ENCODE results near the gene CLCN7.

CLCN7 gene, protein sequence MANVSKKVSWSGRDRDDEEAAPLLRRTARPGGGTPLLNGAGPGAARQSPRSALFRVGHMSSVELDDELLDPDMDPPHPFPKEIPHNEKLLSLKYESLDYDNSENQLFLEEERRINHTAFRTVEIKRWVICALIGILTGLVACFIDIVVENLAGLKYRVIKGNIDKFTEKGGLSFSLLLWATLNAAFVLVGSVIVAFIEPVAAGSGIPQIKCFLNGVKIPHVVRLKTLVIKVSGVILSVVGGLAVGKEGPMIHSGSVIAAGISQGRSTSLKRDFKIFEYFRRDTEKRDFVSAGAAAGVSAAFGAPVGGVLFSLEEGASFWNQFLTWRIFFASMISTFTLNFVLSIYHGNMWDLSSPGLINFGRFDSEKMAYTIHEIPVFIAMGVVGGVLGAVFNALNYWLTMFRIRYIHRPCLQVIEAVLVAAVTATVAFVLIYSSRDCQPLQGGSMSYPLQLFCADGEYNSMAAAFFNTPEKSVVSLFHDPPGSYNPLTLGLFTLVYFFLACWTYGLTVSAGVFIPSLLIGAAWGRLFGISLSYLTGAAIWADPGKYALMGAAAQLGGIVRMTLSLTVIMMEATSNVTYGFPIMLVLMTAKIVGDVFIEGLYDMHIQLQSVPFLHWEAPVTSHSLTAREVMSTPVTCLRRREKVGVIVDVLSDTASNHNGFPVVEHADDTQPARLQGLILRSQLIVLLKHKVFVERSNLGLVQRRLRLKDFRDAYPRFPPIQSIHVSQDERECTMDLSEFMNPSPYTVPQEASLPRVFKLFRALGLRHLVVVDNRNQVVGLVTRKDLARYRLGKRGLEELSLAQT

DNA sequence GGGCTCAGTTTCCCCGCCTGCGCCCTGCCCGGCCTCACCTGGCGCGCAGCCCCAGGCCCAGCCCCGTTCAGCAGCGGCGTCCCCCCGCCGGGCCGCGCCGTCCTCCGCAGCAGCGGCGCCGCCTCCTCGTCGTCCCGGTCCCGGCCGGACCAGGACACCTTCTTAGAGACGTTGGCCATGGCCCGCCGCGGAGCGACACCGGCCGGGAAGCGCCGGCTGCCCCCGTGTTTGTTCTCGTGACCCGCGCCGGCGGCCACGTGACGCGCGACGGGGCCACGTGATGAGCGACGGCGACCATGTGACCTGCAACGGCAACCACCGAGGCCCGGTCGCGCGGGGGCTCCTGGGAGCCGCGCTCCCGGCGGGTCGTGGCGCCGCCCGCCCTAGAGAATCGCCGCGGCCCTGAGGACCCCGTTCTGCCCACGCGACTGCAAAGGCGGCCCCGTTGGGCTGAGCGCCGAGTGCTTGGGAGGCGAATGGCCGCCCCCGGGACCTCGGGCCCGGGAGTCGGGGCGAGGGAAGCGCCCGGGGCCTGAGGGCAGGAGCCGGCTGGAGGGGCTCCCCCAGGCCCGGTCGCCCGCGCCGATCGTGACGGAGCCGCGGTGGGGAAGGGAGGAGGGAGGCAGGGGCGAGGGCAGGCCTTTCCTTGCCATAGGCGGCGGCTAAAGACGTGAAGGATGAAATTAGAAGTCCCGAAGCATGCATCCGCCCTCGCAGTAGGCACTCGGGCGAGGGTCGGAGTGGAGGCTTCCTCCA lies at the start of gene CLCN7:
Gene CLCN7 (minus strand): TSS at position 233 of the 756 bp plus-strand sequence. CDS start 54 bp downstream, at position 179.
- peaks cover 12% of the 10 kb centered on the region for H3K4me1 ChIP-seq (ENCODE audit: insufficient read depth, low read length)

DNA sequence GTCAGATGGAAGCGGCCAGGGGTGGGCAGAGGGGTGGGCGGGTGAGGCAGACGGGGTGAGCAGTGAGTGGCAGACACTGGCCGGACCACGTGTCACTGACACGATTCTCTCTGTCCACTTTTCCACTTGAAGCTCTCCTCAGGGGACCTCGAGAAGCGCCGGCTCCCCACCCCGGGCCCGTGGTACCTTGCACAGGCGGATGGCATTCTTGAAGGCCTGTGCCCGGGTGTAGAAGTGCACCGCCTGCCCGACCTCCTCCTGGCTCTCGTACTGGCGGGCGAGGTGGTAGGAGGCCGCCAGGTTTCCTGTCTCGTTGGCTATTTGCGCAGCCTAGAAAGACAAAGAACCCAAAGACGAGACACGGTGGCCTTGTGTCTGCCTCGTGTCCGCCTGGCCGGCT lies 49.5 kb upstream of the CLCN7 start:
- Histone ChIP-seq H3K9me3 (ENCODE audit: low read length) (no peaks in the 10 kb centered on the region), H2AFZ (ENCODE audit: low read depth, low read length) (no peak overlapping the region), H3K36me3 (ENCODE audit: insufficient read depth, low read length) (peaks cover 35% of the 10 kb centered on the region), H3K27me3 (ENCODE audit: insufficient read depth, low read length) (no peaks in the 10 kb centered on the region), H3K4me3 (ENCODE audit: low read length) (no peak overlapping the region), H3K4me1 (ENCODE audit: insufficient read depth, low read length) (no peaks in the 10 kb centered on the region)

More for the DNA sequence above, at the start of gene CLCN7:
- no peaks in the 10 kb centered on the region for H3K27me3 ChIP-seq (ENCODE audit: insufficient read depth, low read length)
- no peaks in the 10 kb centered on the region for H3K9me3 ChIP-seq (ENCODE audit: low read length)
- H3K4me3 ChIP-seq (ENCODE audit: low read length): peak within 1 kb of the TSS; percentile 89
- H3K36me3 ChIP-seq (ENCODE audit: insufficient read depth, low read length): no peaks in the 10 kb centered on the region
- H2AFZ ChIP-seq (ENCODE audit: low read depth, low read length): peak within 1 kb of the TSS; percentile 95

DNA sequence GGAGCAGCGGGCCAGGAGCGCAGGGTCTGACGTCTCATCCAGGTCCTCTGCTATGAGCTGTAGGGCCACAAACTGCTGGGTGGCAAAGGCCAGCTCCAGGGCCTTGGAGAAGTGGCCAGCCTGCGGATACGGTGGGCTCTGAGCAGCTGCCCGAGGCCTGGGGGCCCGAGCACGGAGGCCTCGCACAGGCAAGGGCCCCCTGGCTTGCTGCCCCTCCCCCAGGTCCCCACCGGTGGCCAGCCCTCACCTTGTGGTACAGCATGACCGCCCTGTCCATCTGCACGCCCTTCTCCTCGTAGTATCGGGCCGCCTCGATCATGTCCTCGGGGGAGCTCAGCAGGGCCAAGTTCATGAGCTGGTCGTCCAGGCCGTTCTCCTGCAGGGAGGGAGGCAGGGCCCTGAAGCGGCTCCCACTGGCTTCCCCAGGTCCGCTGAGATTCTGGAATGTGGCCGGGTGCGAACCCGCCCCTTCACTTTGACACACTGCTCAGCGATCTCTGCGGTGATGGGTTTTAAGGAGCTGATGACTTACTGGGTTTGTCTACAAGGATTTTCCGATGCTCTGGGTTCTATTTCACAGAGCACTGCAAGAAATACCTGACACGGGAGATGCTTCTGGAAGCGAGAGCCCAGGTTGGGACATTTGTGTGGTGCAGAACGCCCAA lies 48.9 kb upstream of the CLCN7 start:
- Histone ChIP-seq H3K36me3 (ENCODE audit: insufficient read depth, low read length) (peaks cover 38% of the 10 kb centered on the region), H2AFZ (ENCODE audit: low read depth, low read length) (no peak overlapping the region), H3K4me3 (ENCODE audit: low read length) (no peak overlapping the region), H3K27me3 (ENCODE audit: insufficient read depth, low read length) (no peaks in the 10 kb centered on the region), H3K4me1 (ENCODE audit: insufficient read depth, low read length) (no peaks in the 10 kb centered on the region), H3K9me3 (ENCODE audit: low read length) (no peaks in the 10 kb centered on the region)

DNA sequence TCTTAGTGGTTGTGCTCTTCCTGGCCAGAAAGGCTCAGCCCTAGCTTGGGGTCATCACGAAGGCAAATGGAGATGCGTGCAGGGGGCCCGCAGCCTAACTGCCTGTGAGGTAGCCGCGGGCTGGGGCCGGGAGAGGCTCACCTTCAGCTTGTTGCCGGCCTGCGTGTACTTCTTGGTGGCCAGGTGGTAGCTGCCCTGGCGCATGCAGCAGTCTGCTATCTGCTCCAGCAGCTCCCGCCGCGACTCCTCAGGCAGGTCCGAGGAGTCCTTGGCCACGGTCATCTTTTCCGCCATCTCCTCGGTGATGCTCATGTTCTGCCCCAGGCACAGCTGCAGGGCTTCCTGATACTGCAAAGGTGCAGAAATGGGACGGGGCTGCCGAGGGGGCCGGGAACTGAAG lies 45.6 kb upstream of the CLCN7 start:
- Histone ChIP-seq H3K9me3 (ENCODE audit: low read length) (peaks cover under 1% of the 10 kb centered on the region), H2AFZ (ENCODE audit: low read depth, low read length) (no peak overlapping the region), H3K4me1 (ENCODE audit: insufficient read depth, low read length) (no peaks in the 10 kb centered on the region), H3K36me3 (ENCODE audit: insufficient read depth, low read length) (peaks cover 38% of the 10 kb centered on the region), H3K4me3 (ENCODE audit: low read length) (no peak overlapping the region), H3K27me3 (ENCODE audit: insufficient read depth, low read length) (no peaks in the 10 kb centered on the region)

DNA sequence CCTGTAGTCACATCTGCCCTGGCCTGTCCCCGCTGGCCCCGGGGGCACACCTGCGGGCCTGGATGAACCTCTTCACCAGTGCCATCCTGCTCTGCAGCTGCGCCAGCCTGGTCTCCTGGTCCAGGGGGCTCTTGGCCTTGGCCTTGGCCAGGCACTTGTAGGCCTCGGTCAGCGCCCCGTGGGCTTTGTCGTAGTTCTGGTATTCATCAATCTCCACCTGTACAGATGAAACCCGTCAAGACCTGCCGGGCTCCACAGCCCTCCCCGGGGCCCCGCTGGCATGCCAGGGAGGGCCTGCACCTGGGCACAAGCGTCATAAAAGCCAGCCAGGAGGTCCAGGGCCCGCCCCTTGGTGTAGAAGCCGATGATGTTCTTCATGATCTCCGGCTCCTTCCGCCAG lies 45.0 kb upstream of the CLCN7 start:
- H3K9me3 ChIP-seq (ENCODE audit: low read length): peaks cover 2% of the 10 kb centered on the region
- peaks cover 39% of the 10 kb centered on the region for H3K36me3 ChIP-seq (ENCODE audit: insufficient read depth, low read length)
- no peak overlapping the region for H3K4me3 ChIP-seq (ENCODE audit: low read length)
- H3K27me3 ChIP-seq (ENCODE audit: insufficient read depth, low read length): no peaks in the 10 kb centered on the region
- H3K4me1 ChIP-seq (ENCODE audit: insufficient read depth, low read length): no peaks in the 10 kb centered on the region
- H2AFZ ChIP-seq (ENCODE audit: low read depth, low read length): no peak overlapping the region

DNA sequence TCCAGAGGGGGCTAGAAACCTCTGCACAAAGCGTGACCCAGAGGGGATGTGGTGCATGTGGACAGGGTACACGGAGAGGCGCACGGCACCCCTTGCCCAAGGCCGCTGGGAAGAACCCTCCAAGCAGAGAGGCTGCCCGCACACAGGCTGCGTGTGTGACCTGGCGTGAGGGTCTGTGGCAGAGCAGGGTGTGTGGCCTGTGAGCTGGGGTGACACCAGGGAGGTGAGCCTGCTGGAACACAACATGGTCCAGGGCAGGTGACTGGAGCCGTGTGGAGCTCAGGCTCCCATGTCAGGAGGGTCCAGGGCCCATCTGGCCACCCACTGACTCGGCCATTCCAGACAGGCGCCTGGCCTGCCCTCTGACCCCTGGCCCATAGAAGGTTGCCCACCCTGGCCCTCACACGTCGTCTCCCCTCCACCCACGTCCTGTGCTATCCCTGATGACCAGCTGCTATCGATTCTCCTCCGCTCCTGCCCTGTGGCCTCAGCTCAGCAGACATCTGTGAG lies 43.9 kb upstream of the CLCN7 start:
- H3K36me3 ChIP-seq (ENCODE audit: insufficient read depth, low read length): peaks cover 32% of the 10 kb centered on the region
- H3K9me3 ChIP-seq (ENCODE audit: low read length): peaks cover 2% of the 10 kb centered on the region
- no peak overlapping the region for H3K4me3 ChIP-seq (ENCODE audit: low read length)
- no peaks in the 10 kb centered on the region for H3K4me1 ChIP-seq (ENCODE audit: insufficient read depth, low read length)
- H3K27me3 ChIP-seq (ENCODE audit: insufficient read depth, low read length): no peaks in the 10 kb centered on the region
- no peak overlapping the region for H2AFZ ChIP-seq (ENCODE audit: low read depth, low read length)

DNA sequence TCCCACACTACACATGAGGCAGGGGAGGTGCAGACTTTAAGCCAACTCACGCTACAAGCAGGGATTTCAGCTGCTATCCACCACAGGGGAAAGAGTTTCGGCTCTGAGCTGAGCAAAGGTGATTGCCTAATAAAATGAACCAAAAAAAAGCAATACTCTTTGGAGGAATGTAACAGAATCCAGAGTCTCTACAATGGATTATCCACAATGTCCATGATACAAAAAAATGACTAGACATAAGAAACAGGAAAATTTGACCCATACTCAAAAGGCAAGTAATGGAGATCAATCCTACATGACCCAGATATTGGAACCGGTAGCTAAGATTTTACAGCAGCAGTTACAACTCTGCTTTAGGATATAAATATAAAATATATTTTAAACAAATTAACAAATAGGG lies 39.7 kb upstream of the CLCN7 start:
- H3K4me3 ChIP-seq (ENCODE audit: low read length): no peak overlapping the region
- H3K9me3 ChIP-seq (ENCODE audit: low read length): peaks cover 3% of the 10 kb centered on the region
- H2AFZ ChIP-seq (ENCODE audit: low read depth, low read length): no peak overlapping the region
- no peaks in the 10 kb centered on the region for H3K4me1 ChIP-seq (ENCODE audit: insufficient read depth, low read length)
- H3K36me3 ChIP-seq (ENCODE audit: insufficient read depth, low read length): peaks cover 30% of the 10 kb centered on the region
- no peaks in the 10 kb centered on the region for H3K27me3 ChIP-seq (ENCODE audit: insufficient read depth, low read length)

DNA sequence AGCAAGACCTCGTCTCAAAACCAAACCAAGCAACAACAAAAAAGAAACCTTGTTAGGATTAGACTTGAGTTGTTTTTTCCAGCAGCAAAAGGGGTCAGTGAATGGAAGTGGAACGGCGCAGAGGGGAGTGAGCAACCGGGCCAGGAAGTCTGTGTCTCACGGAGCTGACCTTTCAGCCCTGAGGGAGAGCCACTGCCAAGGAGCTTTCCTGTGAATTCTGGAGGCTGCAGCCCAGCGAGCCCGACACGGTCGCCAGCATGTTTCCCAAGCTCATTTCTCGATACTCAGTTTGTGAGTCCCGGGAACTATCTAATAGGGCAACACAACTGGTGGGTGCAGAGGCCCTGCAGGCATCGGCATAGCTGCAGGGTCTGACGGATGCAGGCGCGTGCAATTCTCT lies 37.9 kb upstream of the CLCN7 start:
- Histone ChIP-seq H3K36me3 (ENCODE audit: insufficient read depth, low read length) (peaks cover 31% of the 10 kb centered on the region), H2AFZ (ENCODE audit: low read depth, low read length) (no peak overlapping the region), H3K4me3 (ENCODE audit: low read length) (no peak overlapping the region), H3K9me3 (ENCODE audit: low read length) (peaks cover 3% of the 10 kb centered on the region), H3K4me1 (ENCODE audit: insufficient read depth, low read length) (no peaks in the 10 kb centered on the region), H3K27me3 (ENCODE audit: insufficient read depth, low read length) (no peaks in the 10 kb centered on the region)

DNA sequence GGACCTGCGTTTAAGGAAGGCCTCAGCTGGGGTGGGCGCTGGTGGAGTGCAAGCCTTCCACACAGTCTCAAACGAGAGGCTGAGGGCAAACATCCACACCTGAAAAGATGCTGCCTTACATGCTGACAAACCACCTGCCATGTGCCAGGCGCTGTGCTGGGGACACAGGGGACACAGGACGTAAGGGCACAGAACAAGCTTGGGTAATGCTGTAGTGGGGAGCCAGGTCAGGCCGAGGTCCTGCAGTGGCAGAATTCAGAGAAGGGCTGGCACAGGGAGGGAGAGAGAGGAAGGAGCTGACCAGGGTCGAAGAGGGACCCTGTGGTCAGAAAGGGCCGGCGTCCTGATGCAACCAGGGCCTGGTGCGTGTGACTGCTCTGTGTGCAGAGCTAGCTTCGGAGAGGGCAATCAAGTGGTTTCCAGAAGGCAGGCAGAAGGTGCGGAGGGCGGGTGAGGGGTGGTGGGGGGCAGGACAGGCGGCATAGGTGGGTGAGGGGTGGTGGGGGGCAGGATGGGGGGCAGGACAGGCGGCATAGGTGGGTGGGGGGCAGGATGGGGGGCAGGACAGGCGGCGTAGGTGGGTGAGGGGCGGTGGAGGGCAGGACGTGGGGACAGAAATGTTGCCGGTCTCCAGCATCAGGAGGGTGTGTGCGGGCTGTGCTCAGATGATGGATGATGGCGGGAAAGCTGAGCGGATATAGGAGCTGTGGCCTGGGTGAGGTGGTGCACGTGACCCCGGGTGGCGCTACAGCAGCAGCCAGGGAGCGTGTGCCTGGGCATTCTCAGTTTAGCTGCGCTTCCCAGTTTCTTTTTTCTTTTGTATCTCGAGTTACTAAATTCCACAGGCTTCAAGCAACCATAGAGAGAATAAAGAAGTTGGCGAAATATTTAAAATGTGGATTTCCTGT lies 37.1 kb upstream of the CLCN7 start:
- no peak overlapping the region for H3K4me3 ChIP-seq (ENCODE audit: low read length)
- no peaks in the 10 kb centered on the region for H3K27me3 ChIP-seq (ENCODE audit: insufficient read depth, low read length)
- H2AFZ ChIP-seq (ENCODE audit: low read depth, low read length): no peak overlapping the region
- H3K36me3 ChIP-seq (ENCODE audit: insufficient read depth, low read length): peaks cover 36% of the 10 kb centered on the region
- peaks cover 3% of the 10 kb centered on the region for H3K9me3 ChIP-seq (ENCODE audit: low read length)
- H3K4me1 ChIP-seq (ENCODE audit: insufficient read depth, low read length): no peaks in the 10 kb centered on the region

DNA sequence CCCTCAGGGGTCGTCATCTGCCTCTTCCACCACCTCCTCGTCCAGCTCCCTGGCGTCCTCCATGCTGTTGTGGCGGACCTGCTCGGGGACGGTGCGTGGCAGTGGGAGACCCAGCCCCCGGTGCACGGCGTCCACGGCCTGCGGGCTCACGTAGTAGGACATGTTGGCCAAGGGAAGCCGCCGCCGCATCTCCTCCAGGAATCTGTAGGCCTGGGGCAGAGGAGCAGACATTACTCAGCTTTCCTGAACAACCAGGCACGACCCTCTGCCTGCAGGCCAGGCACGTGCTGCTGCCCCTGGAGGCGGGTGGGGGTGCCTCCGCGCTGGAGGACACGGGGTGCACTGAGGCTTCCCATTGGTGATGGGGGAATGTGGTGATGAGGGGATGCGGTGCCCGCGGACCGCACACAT lies 36.1 kb upstream of the CLCN7 start:
- H3K9me3 ChIP-seq (ENCODE audit: low read length): peaks cover 3% of the 10 kb centered on the region
- peaks cover 46% of the 10 kb centered on the region for H3K36me3 ChIP-seq (ENCODE audit: insufficient read depth, low read length)
- H3K4me1 ChIP-seq (ENCODE audit: insufficient read depth, low read length): no peaks in the 10 kb centered on the region

DNA sequence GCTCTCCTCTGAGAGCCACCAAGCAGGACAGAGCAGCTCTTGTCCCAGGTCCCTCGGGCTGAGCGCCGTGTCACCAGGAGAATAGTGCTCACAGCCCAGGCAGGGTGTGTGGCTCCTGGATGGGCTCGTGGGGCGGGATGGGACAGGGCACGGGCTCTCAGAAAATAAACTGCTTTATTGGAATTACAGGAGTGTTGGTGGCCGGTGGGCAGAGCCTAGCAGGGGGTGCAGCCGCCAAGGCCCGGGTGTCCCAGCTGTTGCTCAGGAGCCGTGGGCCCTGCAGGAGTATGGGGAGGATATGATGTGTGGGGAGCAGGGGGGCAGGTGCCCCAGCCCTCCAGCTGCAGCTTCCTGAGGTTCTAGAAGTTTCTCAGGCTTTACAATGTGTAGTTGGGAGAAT lies 35.4 kb upstream of the CLCN7 start:
- Histone ChIP-seq H3K4me1 (ENCODE audit: insufficient read depth, low read length) (no peaks in the 10 kb centered on the region), H3K36me3 (ENCODE audit: insufficient read depth, low read length) (peaks cover 49% of the 10 kb centered on the region)

More for the DNA sequence above, 36.1 kb upstream of the CLCN7 start:
- Histone ChIP-seq H2AFZ (ENCODE audit: low read depth, low read length) (no peak overlapping the region), H3K4me3 (ENCODE audit: low read length) (no peak overlapping the region), H3K27me3 (ENCODE audit: insufficient read depth, low read length) (no peaks in the 10 kb centered on the region)

More for the DNA sequence above, 35.4 kb upstream of the CLCN7 start:
- H3K27me3 ChIP-seq (ENCODE audit: insufficient read depth, low read length): no peaks in the 10 kb centered on the region
- no peak overlapping the region for H2AFZ ChIP-seq (ENCODE audit: low read depth, low read length)
- H3K4me3 ChIP-seq (ENCODE audit: low read length): no peak overlapping the region
- peaks cover 2% of the 10 kb centered on the region for H3K9me3 ChIP-seq (ENCODE audit: low read length)

Measured in neuron (in vitro differentiated cells).